GM19438 (cell line): ENCODE measurements around the gene TRIO.
A peak's percentile ranks its signal among the peaks of the same experiment; 100 is the strongest.

Experiments
- ATAC-seq: cut with Tn5 transposase; IDR thresholded peaks from one replicate; pipeline ENCODE4 v1.9.1; 2021; ENCODE audit warnings: low read depth; ENCODE audit not compliant: unreplicated experiment

The TRIO gene

GRCh38 chr5:14145435-14146334 lies 2.5 kb downstream of the TRIO start:
- ATAC-seq: no peak

DNA sequence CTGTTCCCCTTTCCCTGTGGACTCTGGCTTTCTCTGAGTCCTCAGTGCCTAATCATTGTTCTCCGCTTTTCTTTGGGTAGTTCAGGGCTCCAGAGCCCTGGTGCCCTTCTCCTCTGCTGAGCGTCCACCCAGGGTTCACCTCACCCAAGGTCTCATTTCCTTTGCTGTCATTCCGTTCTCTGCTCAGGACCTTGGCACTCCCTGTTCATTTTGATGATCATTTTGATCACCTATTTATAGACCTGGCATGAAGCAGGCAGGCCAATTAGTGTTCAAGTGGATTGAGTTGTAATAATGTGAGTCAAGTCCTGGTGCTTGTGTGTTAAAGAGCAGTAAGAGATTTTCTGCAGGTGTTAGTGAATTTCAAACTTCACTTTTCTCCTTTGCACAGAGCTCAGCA lies 3.6 kb downstream of the TRIO start:
- ATAC-seq: no peak

DNA sequence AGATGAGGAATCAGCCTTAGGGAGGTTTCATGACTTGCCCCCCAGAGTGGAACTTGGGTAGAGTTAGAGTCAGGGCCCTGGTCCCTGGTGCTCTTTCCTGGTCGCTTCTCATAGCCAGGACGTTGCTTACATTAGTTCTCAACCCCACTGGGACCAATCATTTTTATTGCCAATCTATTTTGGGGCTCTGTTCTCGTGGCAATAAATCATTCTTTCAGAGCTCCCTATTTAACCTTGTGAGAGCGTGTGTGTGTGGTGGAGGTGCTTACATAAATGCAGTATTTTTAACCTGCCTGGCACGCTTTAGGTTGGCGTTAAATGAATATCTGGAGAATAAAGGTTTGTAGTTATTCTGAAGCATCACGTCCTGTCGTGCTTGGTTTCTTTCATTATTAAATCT lies 4.1 kb downstream of the TRIO start:
- no peak for ATAC-seq

DNA sequence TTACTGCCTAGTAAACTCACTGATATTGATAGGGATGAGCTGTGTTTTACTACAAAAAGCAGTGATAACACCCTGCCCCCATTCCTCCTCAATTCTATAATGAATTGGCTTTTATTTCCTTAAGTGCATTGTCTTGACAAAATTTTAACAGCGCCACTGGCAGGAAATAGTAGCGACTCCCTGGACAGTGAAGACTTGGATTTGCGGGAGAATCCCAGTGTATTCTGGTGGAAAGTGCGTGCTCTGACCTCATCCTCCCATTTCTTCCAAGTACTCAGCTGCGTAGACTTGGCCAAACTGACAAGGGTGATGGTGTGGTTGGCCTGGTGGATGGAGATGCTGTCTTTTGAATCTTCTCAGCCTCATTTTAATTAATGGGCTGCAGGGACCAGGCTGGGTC lies 5.3 kb downstream of the TRIO start:
- no peak for ATAC-seq

DNA sequence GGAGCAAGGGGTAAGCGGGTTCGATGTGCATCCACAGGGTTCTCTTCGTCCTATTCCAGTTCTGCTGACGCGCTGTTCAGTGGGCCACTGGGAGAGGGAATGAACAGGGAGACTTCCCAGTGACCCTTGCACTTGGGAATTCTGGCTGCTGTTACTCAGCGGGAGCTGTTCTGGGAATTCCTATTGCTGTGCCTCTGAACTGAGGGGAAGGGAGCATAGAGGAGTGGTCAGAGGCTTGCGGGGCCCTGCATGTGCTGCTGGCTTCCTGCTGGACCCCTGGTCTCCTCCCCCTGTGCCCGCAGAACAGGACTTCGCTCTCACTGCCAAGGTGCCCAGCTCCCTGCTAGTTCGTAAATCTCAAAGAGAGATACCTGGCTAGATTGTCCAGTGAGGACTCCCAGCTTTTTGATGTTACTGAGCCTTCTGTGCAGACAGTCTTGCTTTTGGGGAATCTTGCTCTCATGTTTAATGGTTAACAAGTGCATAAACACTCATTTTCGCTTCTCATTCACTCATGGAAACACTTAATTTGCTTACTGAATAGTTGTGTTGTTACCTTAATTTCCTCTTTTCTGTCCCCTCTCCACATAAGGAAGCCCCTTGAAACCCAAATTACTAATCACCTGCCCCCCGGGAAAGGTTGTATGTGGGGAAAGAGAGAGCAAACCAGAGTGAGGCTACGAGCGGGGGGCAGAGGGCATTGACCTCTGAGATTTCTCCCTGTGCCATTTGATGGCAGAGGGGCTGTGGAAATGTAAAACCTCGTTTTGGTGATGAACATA lies 5.9 kb downstream of the TRIO start:
- no peak for ATAC-seq

GRCh38 chr5:14149672-14150274 lies 6.6 kb downstream of the TRIO start:
- no peak for ATAC-seq

- no peak for ATAC-seq
These were observed 8.3 kb downstream of the TRIO start for GRCh38 chr5:14151416-14151815.

DNA sequence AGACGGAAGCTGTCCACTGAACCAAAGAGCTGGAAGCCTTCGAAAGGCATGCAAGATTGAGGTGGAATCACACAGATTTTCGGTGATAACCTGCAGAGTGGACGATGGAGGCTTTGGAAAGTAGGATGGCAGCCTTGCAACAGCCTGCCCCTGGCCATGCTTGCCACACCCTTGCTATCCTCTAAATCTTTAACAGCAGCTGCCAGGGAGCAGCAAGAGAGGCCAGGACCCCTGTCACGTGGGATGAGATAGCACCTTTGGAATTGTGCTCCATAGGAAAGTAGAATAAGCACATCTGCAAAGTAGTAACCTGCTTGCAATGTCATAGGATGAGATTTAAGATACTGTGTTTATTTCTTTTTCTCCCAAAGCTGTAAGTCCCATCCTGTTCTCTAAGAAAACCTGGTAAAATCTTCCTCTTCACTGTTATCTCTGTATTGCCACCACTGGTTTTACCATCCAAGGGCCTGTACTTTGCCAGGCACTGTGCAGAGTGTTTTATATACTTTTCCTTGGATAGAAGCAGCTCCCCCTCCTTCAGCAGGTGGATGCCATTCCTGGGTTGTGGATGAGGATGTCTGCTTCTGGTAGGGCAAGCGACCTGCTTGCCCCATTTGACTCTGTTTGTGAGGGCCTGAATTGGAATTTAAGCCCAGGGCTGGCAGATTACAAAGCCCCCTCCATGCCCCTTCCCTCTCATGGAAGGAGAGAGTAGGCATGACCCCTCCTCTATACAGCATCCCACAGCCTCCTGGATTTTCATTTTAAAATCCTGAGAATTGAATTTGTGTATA lies 10.1 kb downstream of the TRIO start:
- no peak for ATAC-seq

DNA sequence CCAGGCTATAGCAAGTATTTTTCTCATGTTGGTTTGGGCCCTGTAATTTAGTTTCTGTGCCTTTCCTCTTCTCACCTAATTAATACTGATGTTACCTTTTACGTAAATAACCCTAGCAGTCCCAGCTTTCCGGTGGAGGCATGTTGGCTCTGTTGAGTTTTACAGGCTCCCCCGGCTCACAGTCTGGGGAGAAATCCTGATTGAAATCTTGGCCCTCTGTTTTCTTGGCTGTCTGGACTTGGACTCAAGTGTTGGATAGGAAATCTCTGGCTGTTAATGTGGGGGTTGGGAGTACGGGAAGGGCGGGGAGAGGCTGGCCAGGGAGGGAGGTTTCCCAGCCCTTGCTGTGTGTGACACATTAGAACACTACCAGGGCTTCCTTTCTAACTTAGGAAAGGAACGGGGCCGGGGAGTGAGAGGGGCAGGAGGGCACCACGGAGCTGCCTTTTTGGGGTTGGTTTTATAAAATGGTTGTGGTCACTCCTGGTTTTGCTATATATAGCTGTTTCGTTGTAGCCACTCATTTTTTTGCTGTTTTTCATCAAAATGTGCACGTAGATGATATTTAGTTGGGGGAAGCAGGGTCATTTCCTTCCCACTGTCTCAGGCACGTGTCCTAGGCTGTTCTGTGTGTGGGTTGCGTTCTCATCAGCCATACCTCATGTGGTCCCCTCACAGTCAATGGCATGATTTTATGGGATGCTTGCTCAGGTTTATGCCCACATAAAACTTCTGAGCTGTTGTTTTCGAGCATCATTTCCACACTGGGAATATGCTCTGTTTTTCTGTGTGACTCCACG lies 11.0 kb downstream of the TRIO start:
- ATAC-seq: peak; percentile 43

DNA sequence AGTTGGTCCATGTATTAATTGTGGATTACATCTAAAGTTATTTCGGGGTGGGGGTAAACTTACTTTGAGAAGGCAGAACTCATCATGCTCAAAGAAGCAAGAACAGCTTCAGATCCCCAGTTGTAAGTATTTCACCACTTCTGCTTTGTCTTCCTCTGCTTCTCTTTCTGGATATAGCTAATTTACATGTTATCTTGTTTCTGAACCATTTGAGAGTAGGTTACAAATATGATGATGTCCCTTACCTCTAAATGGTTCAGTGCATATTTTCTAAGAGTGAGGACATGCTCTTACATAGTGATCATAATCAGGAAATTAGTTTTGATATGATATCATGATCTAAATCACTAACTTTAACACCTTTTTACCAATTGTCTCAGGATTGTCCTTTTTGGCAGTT lies 11.9 kb downstream of the TRIO start:
- peak; percentile 44 for ATAC-seq

DNA sequence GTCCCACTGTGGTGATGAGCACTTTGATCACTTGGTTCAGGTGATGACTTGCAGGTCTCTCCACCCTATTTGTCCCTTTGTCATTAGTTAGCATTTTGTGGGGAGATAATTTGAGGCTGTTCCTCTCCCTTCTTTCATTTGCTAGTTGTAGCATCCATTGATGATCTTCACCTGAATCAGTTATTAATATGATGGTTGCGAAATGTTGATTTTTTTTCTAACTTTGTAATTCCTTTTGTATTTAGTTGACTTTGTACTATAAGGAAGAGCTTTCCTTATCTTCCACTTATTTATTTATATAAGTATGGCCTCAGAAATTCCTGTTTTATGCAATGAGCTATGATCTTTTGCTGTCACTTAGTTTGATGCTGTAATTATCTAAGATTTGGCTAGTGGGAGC lies 12.6 kb downstream of the TRIO start:
- no peak for ATAC-seq

DNA sequence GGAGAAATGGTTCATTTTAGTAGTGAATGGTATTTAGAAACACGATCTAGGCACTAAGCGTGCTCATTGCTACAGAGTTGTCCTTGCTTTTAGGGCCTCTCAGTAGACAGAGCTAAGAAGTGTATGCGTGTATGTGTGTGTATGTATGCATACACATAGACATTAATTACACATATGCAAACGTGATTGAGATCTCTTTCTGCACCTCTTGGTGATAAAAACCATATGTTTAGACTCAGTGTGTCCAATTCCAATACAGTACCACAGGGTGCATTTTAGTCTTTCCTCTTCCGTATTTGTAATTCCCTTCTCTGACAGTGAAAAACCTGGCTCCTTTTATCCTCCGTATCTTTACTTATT lies 13.1 kb downstream of the TRIO start:
- peak; percentile 2 for ATAC-seq

DNA sequence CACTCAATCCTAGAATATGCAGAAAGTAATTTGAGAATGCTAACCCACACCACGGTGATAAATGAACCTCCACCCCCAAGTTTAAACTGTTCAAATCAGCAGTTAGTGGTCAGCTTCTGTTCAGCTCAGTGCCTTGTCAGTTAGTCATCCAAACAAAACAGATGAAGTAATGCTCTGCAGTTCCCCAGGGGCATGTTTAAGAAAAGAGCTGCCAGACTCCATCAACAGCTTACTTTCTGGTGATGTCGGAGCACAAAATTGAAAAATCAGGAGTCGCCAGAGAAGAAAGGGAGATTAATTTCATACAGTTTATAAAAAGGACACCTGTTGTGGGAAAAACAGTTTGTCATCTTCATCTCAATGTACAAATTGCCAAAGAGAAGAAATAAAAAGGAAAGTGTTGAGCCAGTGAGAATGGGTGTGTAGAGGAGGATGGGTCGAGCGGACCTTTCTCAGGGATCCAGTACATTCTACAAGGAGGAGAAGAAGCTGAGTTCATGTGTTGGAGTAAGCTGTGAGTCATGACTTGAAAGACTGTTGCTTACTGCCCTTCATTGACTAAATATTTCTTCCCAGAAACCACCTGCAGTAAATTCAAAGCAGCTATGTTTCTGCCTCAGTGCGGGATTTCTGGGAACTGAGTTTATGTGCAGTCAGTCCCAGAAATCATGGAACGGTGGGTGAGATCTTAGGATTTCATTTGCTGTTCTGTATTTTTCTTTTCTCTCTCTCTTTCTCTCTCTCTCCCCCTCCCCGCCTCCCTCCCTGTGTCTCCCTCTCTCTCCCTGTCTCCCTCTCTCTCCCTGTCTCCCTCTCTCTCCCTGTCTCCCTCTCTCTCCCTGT lies 13.7 kb downstream of the TRIO start:
- peak; percentile 62 for ATAC-seq

DNA sequence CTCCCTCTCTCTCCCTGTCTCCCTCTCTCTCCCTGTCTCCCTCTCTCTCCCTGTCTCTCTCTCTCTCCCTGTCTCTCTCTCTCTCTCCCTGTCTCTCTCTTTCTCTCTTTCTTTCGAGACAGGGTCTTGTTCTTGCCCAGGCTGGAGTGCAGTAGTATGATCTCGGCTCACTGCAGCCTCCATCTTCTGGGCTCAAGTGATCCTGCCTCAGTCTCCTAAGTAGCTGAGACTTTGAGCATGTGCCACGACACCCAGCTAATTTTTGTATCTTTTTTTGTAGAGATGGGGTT lies 14.3 kb downstream of the TRIO start:
- no peak for ATAC-seq

DNA sequence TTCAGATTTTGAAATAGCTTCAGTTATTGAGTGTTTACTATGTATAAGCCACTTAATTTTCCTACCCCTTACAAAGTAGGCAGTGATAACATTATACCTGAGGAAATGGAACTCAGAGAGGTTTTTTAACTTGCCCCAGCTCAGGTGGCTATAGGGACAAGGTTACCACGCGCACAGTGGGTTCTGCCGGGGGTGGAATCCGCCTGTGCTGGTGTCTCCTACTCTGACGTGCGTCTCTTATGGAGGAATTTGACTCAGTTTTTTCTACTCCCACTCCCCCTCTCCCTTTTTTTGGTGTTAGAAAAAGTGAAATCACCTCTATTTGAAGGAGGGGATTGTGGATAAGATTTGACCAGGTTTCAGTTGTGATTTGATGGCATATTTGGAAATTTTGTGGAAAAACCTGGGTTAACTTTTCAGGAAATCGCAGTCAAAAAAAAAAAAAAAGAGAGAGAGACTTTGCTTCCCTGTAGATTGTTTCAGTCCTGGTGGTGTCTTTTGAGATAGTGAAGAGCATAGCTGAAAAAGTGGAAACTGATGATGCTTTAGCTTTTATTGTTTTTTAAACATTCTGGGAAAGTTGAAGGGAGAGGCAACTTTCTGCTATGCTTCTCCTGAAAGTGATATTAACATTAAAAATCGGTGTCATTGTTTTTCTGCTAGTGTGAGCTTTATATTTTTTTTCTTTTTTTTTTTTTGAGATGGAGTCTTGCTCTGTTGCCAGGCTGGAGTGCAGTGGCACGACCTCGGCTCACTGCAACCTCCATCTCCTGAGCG lies 15.9 kb downstream of the TRIO start:
- no peak for ATAC-seq

GRCh38 chr5:14161825-14162556 lies 18.8 kb downstream of the TRIO start:
- ATAC-seq: no peak

DNA sequence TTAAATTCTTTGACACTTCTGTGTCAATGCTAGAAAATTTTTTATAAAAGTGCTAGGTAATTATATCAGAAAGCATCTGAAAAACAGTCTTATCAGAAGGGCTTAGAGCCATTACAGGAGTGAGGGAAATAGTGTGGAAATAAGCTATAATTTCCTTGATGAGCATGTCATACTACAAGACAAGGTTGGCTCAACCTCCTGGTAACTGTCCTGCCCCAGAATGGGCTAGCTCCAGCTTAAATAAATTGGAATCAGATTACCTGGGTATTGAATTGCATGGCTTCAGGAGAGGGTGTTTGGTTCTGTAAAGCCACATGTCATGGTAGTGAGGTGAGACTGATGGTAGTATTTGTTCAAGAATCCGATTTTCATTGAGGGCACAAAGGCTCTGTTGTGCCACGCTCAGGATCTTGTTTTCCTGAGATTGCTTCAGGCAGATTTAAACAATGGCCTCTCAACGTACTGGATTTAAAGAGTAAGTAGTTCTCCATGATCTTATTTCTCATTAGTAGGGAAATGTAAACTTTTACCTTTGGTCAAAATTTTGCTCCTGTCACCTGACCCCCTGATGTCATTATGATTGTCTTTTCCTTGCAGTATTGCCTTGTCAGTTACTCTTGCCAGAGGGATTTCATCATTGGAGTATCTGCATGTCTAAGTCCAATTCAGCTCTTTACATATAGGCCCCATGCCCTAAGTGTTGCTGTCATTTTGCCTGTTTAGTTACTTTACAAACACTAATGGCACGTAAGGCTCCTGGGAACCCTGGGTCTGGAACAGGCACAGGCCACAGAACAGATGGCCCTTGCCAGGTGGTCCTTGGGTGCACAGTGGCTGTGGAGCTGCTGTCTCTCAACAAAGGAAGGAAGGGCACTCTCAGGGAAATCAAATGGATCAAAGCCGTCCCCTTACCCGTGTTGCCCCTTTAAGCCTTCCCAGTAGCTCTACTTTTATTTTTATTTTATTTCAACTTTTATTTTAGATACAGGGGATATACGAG lies 21.3 kb downstream of the TRIO start:
- no peak for ATAC-seq
